Measurements from ENCODE around the gene VSIG10. TPM values are rescaled to one million over a fixed set of nuclear protein-coding genes. Genes with fewer than 3 reads are reported as not detected.

Gene VSIG10
- total RNA-seq, 1 experiment from 2014 or later: 97.4 TPM

DNA sequence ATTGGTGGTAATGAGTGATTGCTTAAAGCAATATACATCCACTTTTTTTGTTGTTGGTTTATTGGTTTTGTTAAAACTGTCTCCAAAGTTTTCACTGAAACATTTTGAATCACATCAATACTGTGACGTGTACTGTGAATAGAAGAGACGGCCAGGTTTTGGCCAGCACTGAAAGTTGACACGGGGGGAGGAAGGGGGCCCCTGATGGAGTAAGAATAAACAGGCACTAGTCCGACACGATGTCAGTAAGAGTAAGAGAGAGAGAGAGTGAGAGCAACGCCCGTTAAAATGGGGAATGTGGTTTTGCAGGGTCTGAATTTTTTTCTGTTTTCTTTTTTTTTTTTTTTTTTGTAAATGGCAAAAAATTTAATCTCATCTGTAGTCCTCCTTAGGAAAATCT, 46.8 kb upstream of the VSIG10 start:
- no peak for TF ChIP-seq CTCF (conservative IDR thresholded peaks at IDR 0.05)
- Histone ChIP-seq H2BK5ac (ENCODE audit: insufficient read length, low read length) (no peak overlapping the region), H4K20me1 (ENCODE audit: control insufficient read depth, insufficient read depth, insufficient read length) (no peaks in the 10 kb centered on the region), H3K4me2 (ENCODE audit: insufficient read depth, insufficient read length, low read length) (no peak overlapping the region), H3K27me3 (ENCODE audit: insufficient read depth, low read length) (no peaks in the 10 kb centered on the region), H4K8ac (replicated peaks; ENCODE audit: insufficient read length, low read depth, low read length) (no peak overlapping the region), H3K79me2 (ENCODE audit: insufficient read depth, low read length) (no peaks in the 10 kb centered on the region), H3K23me2 (ENCODE audit: insufficient read length, low read depth, low read length, poor library complexity, severe bottlenecking) (no peaks in the 10 kb centered on the region), H2AK5ac (ENCODE audit: insufficient read length, low read length) (no peak overlapping the region), H2BK120ac (ENCODE audit: low read depth, low read length, poor library complexity, severe bottlenecking) (no peak overlapping the region), H3K23ac (ENCODE audit: insufficient read length, low read depth, low read length) (no peak overlapping the region), H3K27ac (ENCODE audit: insufficient read length, low read depth, low read length) (no peak overlapping the region), H4K5ac (ENCODE audit: insufficient read length, low read depth, low read length) (no peak overlapping the region), H2BK20ac (ENCODE audit: low read depth, low read length, poor library complexity, severe bottlenecking) (no peak overlapping the region), H3T11ph (ENCODE audit: low read length) (no peak overlapping the region), H3K9me3 (ENCODE audit: control insufficient read depth, low read depth, low read length) (no peaks in the 10 kb centered on the region), H3K4ac (ENCODE audit: low read depth, low read length) (no peak overlapping the region), H3K79me1 (ENCODE audit: insufficient read depth, low read depth, low read length, poor library complexity, severe bottlenecking) (no peaks in the 10 kb centered on the region), H3K9ac (ENCODE audit: extremely low read depth, insufficient read length, low read length) (no peak overlapping the region), H3K14ac (ENCODE audit: insufficient read depth, low read length) (no peak overlapping the region), H3K18ac (ENCODE audit: insufficient read length, low read depth, low read length) (no peak overlapping the region), H2AFZ (ENCODE audit: low read length) (no peak overlapping the region), H4K91ac (ENCODE audit: insufficient read length, low read depth, low read length) (no peak overlapping the region), H2BK15ac (ENCODE audit: low read depth, low read length) (no peak overlapping the region), H3K4me1 (ENCODE audit: insufficient read depth, low read length) (no peaks in the 10 kb centered on the region), H3K56ac (ENCODE audit: insufficient read length, low read depth, low read length) (no peak overlapping the region), H2BK12ac (ENCODE audit: insufficient read length, low read depth, low read length) (no peak overlapping the region)
- Mint-ChIP-seq H3K27ac (peak overlapping the region in 2 of 3 experiments; percentile 18 to 82; a peak in 3 of 7 replicates), H3K4me1 (no peaks in the 10 kb centered on the region), H3K4me3 (no peak overlapping the region), H3K9me3 (no peaks in the 10 kb centered on the region), H3K36me3 (ENCODE audit: insufficient read depth in 1 of 3, low read depth in 3 of 3) (peaks cover 8 to 34% (median 25%) of the 10 kb centered on the region in 3 experiments; a peak in 6 of 7 replicates), H3K27me3 (ENCODE audit: low read depth) (no peaks in the 10 kb centered on the region)
- WGBS (ENCODE audit: extremely low coverage, insufficient read length, low lambda C conversion rate): no CpG with 5 or more reads among the region's 7 CpGs
- DNase-seq: no peak

Measured in H9 (cell line).